ENCODE results near the gene MYL1. TPM values are rescaled to one million over a fixed set of nuclear protein-coding genes. Genes with fewer than 3 reads are reported as not detected.

Gene MYL1
- not detected for total RNA-seq

- no peak for DNase-seq (ENCODE audit: low spot score in 2 of 2)
- no peak within 1 kb of the TSS for H3K4me3 ChIP-seq
- H3K36me3 ChIP-seq: no peaks in the 10 kb centered on the region
- H3K27ac ChIP-seq: no peak within 1 kb of the TSS
- no peaks in the 10 kb centered on the region for H3K27me3 ChIP-seq
- WGBS: 61% methylated on average over 5 of the region's 5 CpGs
- TF ChIP-seq EP300 (IDR thresholded peaks at IDR 0.05) (no peak), POLR2A (IDR thresholded peaks at IDR 0.05) (no peak), POLR2AphosphoS5 (IDR thresholded peaks at IDR 0.05) (no peak)
- TF ChIP-seq, protein P1, sequence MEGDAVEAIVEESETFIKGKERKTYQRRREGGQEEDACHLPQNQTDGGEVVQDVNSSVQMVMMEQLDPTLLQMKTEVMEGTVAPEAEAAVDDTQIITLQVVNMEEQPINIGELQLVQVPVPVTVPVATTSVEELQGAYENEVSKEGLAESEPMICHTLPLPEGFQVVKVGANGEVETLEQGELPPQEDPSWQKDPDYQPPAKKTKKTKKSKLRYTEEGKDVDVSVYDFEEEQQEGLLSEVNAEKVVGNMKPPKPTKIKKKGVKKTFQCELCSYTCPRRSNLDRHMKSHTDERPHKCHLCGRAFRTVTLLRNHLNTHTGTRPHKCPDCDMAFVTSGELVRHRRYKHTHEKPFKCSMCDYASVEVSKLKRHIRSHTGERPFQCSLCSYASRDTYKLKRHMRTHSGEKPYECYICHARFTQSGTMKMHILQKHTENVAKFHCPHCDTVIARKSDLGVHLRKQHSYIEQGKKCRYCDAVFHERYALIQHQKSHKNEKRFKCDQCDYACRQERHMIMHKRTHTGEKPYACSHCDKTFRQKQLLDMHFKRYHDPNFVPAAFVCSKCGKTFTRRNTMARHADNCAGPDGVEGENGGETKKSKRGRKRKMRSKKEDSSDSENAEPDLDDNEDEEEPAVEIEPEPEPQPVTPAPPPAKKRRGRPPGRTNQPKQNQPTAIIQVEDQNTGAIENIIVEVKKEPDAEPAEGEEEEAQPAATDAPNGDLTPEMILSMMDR (IDR thresholded peaks at IDR 0.05): no peak
- no peaks in the 10 kb centered on the region for H3K9me3 ChIP-seq
- H3K4me1 ChIP-seq: no peaks in the 10 kb centered on the region
Observed at GRCh38 chr2:210315015-210315788, at the start of gene MYL1. MYL1 (minus strand) TSS chr2:210315174; CDS start chr2:210315042, 132 bp downstream.

DNA sequence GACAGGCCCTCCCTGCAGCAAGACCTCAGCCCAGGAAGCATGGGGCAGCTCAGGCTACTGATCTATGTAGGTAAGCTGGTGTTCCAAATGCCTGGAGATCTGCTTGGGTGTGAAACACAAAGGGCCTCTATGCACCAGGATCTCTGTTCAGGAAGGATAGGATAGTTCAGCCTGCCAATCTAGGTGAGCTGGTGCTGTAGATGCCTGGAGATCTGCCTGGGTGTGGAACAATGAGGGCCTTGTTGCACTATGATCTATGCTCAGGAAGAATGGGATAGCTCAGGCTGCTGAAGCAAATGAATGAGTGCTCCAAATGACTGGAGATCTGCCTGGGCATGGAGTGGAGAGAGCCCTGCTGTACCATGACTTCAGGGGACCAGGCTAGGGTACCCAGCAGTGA lies 48.9 kb upstream of the MYL1 start:
- Histone ChIP-seq H3K4me1 (no peaks in the 10 kb centered on the region), H3K4me3 (no peak overlapping the region), H3K27me3 (no peaks in the 10 kb centered on the region), H3K36me3 (no peaks in the 10 kb centered on the region), H3K27ac (no peak overlapping the region), H3K9me3 (no peaks in the 10 kb centered on the region)
- DNase-seq (ENCODE audit: low spot score in 2 of 2): no peak
- TF ChIP-seq POLR2AphosphoS5 (IDR thresholded peaks at IDR 0.05) (no peak), EP300 (IDR thresholded peaks at IDR 0.05) (no peak), POLR2A (IDR thresholded peaks at IDR 0.05) (no peak)
- TF ChIP-seq, protein P1 (IDR thresholded peaks at IDR 0.05): no peak

GRCh38 chr2:210363261-210363660 lies 48.3 kb upstream of the MYL1 start:
- DNase-seq (ENCODE audit: low spot score in 2 of 2): no peak
- no peaks in the 10 kb centered on the region for H3K36me3 ChIP-seq
- no peaks in the 10 kb centered on the region for H3K4me1 ChIP-seq
- no peak overlapping the region for H3K4me3 ChIP-seq
- H3K27me3 ChIP-seq: no peaks in the 10 kb centered on the region
- H3K9me3 ChIP-seq: no peaks in the 10 kb centered on the region
- TF ChIP-seq, protein P1 (IDR thresholded peaks at IDR 0.05): peak in 1 of 2 donors; percentile 5
- TF ChIP-seq POLR2AphosphoS5 (IDR thresholded peaks at IDR 0.05): no peak
- H3K27ac ChIP-seq: no peak overlapping the region

DNA sequence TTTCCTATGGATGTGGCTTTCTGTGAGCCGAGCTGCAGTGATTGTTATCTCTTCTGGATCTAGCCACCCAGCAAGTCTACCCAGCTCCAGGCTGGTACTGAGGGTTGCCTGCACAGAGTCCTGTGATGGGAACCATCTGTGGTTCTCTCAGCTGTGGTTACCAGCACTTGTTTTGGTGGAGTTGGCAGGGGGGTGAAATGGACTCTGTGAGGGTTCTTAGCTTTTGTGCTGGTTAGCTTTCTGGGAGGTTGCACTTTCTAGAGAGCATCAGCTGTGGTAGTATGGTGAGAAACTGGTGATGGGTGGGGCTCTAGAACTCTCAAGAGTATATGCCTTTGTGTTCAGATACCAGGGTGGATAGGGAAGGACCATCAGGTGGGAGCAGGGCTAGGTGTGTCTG lies 45.4 kb upstream of the MYL1 start:
- DNase-seq (ENCODE audit: low spot score in 2 of 2): no peak
- TF ChIP-seq POLR2AphosphoS5 (IDR thresholded peaks at IDR 0.05) (no peak), EP300 (IDR thresholded peaks at IDR 0.05) (no peak), POLR2A (IDR thresholded peaks at IDR 0.05) (no peak)
- TF ChIP-seq, protein P1 (IDR thresholded peaks at IDR 0.05): no peak
- 30% methylated on average over 1 of the region's 1 CpG for WGBS
- Histone ChIP-seq H3K4me1 (no peaks in the 10 kb centered on the region), H3K36me3 (no peaks in the 10 kb centered on the region), H3K27me3 (no peaks in the 10 kb centered on the region), H3K4me3 (no peak overlapping the region), H3K27ac (no peak overlapping the region), H3K9me3 (no peaks in the 10 kb centered on the region)

DNA sequence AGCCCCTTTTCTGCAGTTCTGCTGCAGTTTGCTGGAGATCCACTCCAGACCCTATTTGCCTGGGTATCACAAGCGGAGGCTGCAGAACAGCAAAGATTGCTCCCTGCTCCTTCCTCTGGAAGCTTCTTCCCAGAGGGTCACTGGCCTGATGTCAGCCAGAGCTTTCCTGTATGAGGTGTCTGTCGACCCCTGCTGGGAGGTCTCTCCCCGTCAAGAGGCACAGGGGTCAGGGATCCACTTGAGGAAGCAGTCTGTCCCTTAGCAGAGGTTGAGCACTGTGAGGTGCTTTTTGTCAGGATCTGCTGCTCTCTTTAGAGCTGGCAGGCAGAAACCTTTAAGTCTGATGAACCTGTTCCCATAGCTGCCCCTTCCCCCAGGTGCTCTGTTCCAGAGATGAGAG lies 42.0 kb upstream of the MYL1 start:
- Histone ChIP-seq H3K4me3 (no peak overlapping the region), H3K36me3 (no peaks in the 10 kb centered on the region), H3K27ac (no peak overlapping the region), H3K27me3 (no peaks in the 10 kb centered on the region), H3K4me1 (no peaks in the 10 kb centered on the region), H3K9me3 (no peaks in the 10 kb centered on the region)
- WGBS: 54% methylated on average over 3 of the region's 3 CpGs
- no peak for DNase-seq (ENCODE audit: low spot score in 2 of 2)
- TF ChIP-seq, protein P1 (IDR thresholded peaks at IDR 0.05): no peak
- TF ChIP-seq POLR2AphosphoS5 (IDR thresholded peaks at IDR 0.05): no peak
- no peak for TF ChIP-seq EP300 (IDR thresholded peaks at IDR 0.05)
- TF ChIP-seq POLR2A (IDR thresholded peaks at IDR 0.05): no peak
